Astrocyte (in vitro differentiated cells and primary cell): Measurements from ENCODE around the gene SRGAP2.
"Not testable (repeated sequence)": the region's sequence is repeated elsewhere in the genome, so short reads cannot be mapped to it uniquely, and the experiment has no call there.

Source experiments
- CTCF ChIP-seq: IDR thresholded peaks from 2 replicates; pipeline ENCODE4 v1.5.1; 2011; ENCODE audit warnings: low read depth, mild to moderate bottlenecking, inconsistent platforms, low read length, moderate library complexity; ENCODE audit not compliant: insufficient read depth
- EZH2 ChIP-seq: IDR thresholded peaks from 2 replicates; pipeline ENCODE4 v1.6.1; 2012; ENCODE audit warnings: mild to moderate bottlenecking, low read length, inconsistent platforms; ENCODE audit not compliant: insufficient read depth

DNA sequence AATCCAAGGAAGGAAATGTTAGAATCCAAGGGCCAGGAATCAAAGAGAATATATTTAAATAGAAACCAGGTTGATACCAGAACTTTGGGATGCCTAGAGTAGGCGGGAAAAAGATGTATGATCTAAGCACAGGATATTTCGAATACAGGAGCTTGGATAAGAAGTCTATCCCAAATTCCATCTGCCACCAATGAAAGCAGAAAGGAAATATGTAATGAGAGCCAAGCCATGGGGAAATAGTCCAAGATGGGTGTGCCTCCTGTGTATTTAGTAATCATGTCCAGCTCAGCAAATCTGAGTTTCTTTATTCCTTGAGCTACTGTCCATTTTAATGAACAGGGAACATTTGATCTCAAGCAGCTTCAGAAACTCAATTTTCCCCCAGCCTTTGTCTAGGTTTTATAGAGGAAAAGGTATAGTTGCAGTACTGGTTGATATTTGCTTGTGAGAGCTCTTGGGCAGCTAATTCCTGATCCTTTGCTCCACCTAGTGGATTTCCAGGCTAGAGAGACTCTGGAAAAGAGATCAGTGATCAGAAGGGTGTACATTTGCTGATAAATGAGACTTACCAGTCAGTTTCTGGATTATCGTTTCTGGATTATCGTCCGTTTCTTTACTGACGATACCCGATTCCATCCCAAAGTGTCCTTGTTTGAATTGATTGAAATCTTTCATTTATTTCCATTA lies 29.0 kb upstream of the SRGAP2 start:
- not testable (repeated sequence) for TF ChIP-seq CTCF, EZH2
